ENCODE results near the gene B3GALT2.
"Not testable (repeated sequence)": the region's sequence is repeated elsewhere in the genome, so short reads cannot be mapped to it uniquely, and the experiment has no call there.

B3GALT2 gene

GRCh38 chr1:193185901-193186731 lies at the start of gene B3GALT2:
Gene B3GALT2 (minus strand): TSS chr1:193186613. CDS start chr1:193181562, 5,051 bp downstream.
- DNase-seq = peak; percentile 19

- no peak for DNase-seq
Measured at GRCh38 chr1:193234530-193234929, 48.1 kb upstream of the B3GALT2 start.

DNA sequence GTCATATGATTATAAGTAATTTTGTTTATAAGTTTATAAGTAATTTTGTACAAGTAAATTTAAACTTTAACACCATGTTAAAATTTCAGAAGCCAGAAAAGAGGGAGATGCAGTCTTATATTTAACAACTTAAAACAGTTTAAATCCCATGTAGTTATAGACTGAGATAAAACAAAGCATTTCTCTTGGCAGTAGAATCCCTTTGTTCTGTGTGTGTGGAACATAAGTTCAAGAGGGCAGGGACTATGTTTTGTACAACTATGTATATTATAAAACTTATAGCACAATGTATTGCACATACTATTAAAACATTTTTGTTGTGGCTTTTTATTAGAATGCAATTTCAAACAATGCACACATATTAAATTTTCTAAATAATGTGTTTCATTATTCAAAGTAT lies 44.7 kb upstream of the B3GALT2 start:
- DNase-seq = not testable (repeated sequence)

GRCh38 chr1:193229136-193229535 lies 42.7 kb upstream of the B3GALT2 start:
- DNase-seq = no peak

DNA sequence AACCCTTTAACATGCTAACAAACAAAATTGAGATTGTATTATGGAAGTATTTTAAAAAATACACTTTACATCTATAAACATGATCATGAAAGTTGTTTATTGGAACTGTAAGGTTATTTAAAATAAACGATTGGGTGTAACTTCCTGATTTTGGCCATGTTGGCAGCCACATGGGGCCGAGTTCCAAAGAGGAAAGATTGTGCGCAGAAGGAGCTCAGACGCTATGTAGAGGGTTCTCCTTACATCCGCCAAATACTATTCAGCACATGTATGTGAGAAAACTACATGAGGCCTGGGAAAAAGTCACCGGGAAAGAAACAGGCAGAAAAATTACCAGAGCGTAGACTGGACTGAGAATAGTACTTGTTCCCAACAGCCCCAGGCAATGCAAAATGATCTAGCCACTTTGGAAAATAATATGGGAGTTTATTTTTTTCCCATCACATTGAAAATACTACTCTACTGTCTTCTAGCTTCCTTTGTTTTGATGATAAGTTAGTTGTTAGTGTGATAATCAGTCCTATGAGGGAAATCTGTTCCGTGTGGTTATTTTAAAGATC lies 35.7 kb upstream of the B3GALT2 start:
- no peak for DNase-seq

DNA sequence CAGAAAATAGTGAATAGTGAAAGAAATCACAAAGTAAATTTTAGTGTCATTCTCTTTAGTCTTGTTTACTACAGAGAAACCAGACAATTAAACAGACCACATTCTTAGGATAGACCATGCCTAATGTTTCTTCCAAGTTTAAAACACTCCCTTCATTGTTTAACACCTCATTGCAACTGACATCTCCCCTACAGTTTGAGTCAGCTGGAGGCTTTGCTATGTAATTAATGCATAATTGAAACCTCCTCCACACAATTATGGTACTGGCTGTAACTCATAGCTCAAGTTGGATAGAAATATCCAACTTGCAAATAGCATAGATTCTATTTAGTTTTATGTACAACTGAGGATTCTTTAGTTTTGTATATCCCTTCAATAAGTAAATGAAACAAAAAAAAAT lies 35.2 kb upstream of the B3GALT2 start:
- no peak for DNase-seq

DNA sequence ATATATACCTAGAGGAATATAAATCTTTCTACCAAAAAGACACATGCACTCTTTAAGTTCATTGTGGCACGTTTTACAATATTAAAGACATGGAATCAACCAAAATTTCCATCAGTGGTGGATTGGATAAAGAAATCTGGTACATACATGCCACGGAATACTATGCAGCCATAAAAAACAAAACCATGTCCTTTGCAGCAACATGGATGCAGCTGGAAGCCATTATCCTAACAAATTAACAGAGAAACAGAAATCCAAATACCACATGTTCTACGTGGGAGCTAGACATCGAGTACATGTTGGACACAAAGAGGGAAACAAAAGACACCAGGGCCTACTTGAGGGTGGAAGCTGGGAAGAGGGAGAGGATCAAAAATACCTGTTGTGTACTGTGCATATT lies 33.0 kb upstream of the B3GALT2 start:
- DNase-seq = no peak

DNA sequence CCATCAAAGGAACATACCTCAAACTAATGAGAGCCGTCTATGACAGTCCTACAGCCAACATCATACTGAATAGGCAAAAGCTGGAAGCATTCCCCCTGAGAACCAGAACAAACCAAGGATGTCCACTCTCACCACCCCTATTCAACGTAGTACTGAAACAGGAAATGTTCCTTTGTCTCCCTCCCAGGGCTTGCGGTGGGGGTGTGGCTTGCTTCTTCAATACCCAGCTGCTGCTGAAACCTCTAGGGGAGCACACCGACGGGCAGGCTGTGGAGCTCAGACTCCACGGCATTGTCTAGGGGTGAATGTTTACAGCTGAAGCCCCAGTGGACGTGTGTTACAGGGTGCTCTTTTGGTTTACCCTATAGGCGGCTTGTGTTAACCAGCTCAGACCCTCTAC lies 30.5 kb upstream of the B3GALT2 start:
- no peak for DNase-seq

GRCh38 chr1:193213998-193214397 lies 27.6 kb upstream of the B3GALT2 start:
- no peak for DNase-seq

GRCh38 chr1:193212637-193213036 lies 26.2 kb upstream of the B3GALT2 start:
- DNase-seq = no peak

DNA sequence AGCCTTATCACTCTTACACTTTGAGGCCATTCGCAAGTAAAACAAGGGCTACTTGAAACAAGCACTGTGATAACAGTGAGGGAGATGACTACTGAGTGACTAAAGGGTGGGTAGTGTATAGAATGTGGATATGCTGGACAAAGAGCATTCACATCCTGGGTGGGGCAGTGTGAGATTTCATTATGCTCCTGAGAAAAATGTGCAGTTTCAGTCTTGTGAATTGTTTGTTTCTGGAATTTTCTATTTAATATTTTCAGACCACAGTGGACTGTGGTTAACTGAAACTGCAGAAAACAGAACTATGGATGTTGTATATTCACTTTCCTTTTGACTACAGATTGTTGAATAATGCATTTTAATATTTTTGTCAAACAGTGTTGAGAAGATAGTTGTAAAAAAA lies 25.1 kb upstream of the B3GALT2 start:
- DNase-seq = no peak

GRCh38 chr1:193210996-193211395 lies 24.6 kb upstream of the B3GALT2 start:
- DNase-seq = no peak

DNA sequence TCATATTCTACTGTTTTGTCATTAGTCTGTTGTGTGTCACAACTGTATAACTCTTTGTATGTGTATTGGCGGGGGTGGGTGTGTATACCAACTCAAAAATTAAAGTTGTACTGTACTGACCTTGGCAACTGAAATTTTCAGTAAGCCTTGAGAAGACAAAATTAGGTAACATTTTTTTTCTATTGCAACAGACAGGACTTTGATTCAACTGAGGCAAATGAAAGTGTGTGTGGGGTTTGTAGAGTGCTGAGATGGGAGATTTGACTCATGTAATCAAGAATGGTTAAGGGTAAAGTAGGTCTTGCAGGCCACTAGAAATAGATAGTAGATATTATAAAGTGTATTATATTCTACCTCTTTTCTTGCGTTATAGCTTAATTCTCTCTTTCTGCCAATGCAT lies 14.6 kb upstream of the B3GALT2 start:
- no peak for DNase-seq

DNA sequence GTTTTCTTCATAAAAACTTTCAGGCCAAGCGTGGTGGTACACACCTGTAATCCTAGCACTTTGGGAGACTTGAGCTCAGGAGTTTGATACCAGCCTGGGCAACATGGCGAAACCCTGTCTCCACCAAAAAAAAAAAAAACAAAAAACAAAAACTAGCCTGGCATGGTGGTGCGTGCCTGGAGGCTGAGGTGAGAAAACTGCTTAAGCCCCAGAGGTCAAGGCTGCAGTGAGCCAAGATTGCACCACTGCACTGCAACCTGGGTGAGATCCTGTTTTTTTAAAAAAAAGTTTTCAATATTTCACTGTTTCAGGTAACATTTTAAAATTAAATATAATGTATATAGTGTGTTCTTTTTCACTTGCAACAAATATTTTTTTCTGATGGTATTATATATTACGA lies 13.5 kb upstream of the B3GALT2 start:
- no peak for DNase-seq

GRCh38 chr1:193192586-193192985 lies 6.2 kb upstream of the B3GALT2 start:
- DNase-seq = no peak

- DNase-seq = no peak
Measured at GRCh38 chr1:193190096-193190744, 3.8 kb upstream of the B3GALT2 start.

DNA sequence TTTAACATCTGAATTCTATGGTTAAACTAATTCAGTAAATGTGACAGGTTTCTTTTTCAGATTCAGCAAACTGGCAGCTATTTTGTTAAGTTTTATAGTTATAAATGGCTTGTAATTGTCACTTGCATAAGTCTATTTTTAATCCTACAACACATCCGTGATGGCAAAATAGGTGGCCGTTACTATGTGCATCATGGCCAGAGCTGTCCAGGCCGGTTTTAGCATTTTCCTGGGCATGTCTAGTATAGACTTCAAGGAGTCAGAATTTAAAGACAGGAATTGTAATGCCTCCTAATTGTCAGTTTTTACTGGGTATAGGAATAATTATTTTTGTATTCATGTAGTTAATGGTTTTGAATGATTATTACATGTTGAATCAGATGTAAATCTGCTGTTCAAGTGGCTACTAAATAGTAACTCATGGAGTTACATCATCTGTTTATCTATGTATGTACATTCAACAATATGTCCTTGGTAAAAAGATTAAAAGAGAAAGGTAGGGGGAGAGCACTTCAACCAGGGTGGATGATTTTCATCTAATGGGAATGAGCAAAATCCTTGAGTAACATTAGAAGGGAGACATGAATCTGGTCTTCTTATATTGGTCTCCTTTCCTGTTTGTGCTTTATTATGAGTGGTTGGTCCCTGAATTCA lies 3.2 kb upstream of the B3GALT2 start:
- no peak for DNase-seq

DNA sequence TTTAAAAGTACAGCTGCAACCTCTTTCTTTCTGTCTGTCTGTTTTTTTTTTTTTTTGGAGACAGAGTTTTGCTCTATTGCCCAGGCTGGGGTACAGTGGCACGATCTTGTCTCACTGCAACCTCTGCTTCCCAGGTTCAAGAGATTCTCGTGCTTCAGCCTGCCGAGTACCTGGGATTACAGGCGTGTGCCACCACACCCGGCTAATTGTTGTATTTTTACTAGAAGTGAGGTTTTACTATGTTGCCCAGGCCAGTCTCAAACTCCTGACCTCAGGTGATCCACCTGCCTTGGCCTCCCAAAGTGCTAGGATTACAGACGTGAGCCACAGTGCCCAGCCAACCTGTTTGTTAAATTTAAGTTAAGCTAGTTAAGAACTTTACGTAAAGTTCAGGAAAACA lies 2.5 kb upstream of the B3GALT2 start:
- DNase-seq = not testable (repeated sequence)

DNA sequence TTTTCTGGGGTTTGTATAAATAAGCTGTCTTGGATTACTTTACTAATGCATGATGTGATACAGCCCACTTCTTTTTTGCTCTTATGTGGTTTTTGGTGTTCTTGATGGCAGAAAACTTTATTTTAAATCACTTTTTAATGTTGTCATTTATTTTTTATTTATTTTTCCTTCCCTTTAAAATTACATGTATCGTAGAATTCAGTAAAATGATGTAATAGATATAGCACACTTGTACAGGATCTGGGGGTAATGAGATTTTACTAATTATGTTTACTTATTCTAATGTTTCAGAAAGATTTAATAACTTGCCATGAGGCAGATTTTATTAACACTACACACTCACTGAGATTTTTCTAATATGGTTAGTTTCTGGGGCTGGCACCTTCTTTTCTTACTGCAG lies 701 bp upstream of the B3GALT2 start:
- no peak for DNase-seq

DNA sequence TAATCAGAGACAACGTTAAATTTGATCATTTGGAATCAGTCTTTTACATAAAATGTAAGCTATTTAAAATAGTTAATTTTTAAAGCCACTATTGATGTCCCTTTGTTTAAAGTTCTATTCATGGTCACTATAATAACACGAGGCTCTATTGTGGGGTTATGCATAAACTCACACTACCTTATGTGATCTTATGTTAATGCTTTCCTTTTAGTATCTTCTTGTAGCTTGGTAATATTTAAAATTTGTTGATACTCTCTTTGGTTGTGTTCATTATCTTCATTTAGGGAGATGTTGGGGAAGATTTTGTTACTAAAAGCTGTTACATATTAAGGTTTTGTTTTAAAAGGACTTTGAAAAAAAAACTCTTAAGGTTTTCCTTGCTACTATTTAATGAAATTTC lies 1.2 kb downstream of the B3GALT2 start:
- no peak for DNase-seq

GRCh38 chr1:193184776-193185175 lies 1.6 kb downstream of the B3GALT2 start:
- DNase-seq = no peak

DNA sequence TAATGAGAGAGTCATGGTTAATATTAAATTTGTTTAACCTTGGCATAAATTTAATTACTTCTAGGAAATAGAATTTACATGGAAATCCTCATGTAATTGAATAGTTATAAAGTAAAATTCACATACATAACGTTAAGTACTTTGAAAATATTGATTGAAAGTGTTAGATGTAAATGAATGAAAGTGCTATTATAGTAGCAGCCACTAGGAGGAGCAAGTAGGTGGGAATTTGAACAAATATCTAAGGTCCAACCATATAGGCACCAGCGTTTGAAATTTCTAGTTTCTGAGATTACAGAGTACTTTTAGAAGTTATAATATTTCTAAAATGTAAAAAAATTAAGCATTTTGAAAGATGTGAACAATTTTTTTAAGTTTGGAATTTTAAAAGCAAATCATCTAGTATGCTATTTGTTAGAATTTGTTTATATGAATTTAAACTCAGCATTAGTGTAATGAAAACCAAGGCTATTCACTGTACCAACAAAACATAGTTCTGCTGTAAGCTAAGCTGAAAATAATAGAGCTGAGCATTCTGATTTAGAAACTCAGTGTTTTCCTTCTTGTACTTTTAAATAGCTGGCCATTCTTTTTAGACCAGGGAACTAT lies 3.3 kb downstream of the B3GALT2 start:
- no peak for DNase-seq

- DNase-seq = no peak
Measured at GRCh38 chr1:193181985-193182384, 4.4 kb downstream of the B3GALT2 start.

All from activated effector memory CD4-positive, alpha-beta T cell treated with Interleukin-2 at 50 U/mL for 16 hours (primary cell).